Bone marrow (tissue), 2 donors: ENCODE results near the gene SMCO4.

Source experiments
- DNase-seq, 2 donors: peaks; one replicate each; lab custom pipeline; 2025; lab: John Stamatoyannopoulos, UW

Gene SMCO4

DNA sequence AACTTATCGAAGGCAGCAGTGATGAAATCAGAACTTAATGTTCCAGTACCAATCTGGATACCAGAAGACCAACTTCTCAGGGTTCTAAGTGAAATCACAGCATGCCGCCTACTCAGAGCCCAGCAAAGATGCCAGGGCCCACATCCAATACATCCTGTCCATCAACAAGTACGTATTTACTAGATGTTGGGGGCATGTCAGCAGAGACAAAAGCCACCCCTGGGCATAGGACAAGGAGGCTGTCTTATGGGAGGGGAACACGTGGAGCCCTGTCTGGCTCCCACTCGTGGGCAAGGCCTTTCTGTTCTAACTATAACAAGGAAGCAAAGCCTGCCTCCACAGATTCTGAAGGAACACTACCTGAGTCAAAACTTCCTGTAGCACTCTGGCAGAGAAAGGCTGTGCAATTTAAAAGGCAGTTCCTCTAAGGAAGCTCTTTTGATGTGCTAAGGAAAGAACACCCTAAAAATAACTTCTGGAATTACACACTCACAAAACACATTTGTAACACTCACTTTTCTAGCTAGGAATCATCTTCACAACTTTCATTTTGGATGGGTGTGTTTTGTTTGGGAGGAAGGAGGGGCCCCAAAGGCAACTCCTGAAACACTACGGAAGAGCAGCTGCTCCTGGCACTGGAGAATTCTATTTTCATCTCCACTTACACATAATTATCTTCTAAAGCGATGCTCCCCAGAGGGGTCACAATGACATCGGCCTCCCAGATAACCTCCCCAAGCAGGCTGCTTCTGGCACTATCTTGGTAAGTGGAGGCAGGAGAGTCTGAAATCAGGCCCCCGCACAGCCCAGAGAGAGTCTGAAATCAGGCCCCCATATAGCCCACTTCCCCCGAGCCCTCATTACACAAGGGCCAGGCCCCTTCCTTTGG is 14.2 kb downstream of the SMCO4 start:
- no peak for DNase-seq

DNA sequence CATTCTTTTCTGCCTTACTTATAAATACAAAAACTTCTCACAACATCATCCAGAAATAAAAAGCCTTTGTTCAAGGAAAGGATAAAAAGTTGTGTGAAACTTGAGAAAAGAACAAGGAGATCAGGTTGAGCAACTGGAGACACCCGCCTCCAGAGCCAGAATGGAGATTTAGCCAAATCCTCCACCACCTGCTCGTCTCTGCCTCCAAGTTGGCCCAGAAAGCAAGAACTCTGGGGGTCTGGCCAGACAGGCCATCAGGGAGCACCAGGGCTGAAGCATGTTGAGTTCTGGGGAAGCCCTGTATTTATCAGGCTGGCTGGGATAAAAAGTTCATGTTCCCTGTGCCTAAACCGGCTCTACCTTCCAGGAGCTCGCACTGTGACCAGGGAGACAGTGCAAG is 14.9 kb downstream of the SMCO4 start:
- no peak for DNase-seq

DNA sequence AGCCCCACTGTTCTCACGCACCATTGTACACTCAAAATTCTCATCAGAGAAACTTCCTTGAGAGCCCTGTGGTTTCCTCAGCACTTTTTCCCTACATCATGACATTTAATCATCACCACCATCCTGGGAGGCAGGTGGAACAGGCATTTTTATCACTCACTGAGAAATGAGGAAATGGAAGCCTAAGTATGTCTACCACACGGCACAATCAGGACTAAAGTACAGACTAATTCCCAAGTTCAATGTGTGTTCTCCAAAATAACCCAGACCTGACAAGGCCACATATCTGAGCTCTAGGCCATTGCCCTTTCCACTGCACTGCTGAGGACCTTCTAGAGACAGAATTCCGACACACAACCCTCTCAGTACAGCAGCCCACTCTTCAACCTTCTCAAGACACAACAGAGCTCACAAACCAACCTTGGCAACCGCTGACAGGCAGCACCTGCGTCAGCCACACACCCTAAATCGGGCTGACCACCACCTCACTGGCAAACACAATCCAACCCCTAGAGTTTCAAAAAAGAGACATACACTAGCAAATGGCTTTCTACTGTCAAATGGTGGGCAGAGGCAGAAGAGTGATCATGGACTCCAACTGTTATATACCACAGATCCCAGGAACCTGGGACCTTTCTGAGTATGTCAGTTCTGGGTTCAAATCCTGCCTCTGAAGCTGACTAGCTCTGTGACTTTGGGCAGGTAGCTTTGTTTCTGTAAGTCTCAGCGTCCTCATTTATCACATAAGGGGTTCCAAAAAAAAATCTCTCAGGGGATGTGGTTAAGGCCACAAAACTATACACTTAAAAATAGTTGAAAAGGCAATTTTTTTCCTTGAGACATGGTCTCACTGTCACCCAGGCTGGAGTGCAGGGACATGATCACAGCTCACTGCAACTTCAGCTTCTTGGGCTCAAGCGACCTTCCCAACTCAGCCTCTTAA is 16.3 kb downstream of the SMCO4 start:
- no peak for DNase-seq

DNA sequence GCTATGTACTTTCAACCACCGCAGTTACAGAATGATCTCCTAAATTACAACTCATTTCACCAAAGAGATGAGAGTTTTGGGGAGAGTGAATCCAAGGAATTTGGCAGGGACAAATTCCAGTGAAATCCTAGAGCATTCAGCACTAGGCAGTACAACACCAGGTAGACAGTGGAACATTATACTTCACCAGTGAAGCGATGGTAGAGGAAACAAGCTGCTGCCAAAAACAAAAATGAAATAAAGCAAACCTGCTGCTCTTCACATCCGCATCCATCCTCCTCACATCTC is 16.9 kb downstream of the SMCO4 start:
- DNase-seq = no peak

DNA sequence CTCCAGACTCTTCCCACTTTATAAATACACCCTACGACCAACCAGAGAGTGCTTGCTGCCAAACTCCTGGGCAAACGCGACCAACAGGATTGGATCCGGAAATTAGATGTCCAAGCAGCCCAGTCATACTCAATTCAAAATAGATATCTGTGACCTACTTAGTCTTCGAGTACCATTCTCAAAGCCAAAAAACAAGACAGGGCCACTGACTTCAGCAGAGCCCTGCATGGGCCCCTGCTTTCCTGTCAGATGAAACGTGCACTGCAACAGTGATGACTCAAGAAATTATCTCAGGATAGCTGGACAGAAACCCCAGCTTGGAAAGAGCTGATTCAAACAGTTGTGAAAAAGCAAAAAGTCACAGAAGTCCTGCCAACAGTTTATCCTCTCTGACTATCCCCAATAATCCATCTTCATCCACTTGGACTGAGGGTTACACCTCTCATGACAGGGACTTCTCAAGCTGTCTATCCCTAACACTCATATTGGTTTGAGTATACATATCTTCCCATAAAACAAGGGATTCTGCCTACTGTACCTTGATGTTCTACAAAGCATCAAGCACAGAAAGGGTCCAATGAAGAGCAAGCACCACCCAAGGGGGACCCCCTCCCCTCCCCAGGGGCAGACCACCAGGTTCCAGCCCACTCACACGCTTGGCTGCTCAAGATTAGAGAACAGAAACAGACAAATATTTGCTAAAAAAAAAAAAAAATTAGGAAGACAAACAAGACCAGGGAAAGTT is 17.4 kb downstream of the SMCO4 start:
- no peak for DNase-seq

DNA sequence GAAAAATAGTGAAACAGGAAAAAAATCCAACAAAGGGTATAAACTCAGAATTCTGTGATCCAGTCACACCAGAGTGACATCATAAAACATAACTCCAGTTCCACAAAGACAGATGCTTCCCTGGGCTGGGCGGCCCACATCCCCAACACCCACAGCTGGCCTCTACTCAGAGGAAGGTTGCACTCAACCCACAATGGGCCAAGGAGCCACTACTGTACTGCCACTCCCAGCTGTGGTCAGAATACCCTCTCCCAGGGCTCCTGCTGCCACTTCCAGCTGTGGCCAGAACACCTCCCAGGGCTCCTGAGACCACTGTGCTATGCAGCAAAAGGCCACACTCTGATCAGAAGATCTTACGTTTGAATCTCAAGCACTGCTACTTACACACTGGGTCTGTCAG is 18.3 kb downstream of the SMCO4 start:
- no peak for DNase-seq

DNA sequence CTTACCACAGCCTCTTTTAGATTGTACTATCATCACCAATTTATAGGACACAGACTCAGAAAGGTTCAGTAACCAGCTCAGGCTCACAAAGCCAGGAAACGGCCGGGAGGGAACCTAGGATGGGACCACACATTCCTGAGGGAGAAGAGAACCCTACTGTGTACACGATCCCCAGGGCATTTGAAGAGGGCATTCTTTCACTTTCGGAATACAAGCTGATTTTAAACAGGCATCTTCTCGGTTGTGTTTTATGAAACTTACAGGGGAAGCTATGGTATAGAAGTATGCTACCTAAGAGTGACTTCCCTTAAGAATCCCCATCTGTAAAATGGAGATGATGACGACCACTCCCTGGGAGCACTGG is 19.0 kb downstream of the SMCO4 start:
- DNase-seq = no peak

DNA sequence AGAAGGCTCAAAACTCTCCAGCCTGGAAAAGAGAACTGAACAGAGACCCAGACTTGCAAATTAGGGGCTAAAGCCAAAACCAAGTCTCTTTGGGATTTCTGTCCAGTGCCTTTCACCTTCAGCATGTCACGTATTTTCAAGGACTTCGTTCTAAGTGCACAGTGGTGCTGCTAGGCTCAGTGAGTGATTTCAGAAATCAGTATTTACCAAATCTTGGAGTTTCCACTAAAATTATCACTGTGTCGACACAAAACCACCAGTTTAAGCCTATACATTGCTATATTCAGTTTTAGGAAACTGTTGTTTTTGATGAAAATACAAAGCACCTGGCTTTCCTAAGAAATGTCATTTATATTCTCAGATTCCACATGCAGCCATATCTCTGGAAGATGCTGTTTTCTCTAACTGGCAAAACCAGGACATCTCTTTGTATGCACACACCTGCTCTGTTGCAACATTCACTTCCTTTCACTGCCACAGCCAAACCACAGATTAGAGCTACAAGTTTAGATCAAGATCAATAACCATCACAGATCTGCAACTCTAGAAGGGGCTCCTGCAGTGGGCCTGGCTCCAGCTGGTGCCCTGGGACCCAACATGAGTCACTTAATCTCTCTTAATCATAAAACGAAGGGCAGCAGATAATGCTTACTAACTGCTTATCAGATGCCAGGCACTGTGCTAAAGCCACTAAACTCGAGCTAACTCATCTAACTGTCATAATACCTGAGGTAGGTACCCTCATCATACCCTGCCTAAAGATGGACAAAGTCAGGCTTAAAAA is 22.3 kb downstream of the SMCO4 start:
- no peak for DNase-seq

DNA sequence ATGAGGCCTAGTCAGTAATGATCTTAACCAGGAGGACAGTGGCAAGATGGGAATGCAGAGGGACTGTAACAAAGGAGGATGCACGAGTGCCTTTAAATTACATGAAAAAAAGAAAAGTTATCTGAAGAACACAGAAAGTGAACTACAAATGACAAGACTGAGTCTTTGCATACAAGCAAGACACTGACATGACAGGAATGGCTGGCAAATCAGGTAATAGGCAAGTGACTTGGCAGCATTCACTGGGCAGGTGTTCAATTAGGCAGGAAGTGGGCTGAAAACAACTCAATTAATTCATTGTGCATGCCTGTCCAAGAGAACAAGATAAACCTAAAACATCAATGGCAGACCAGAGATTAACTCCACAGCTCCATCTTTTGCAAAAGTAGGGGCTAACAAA is 24.0 kb downstream of the SMCO4 start:
- no peak for DNase-seq

DNA sequence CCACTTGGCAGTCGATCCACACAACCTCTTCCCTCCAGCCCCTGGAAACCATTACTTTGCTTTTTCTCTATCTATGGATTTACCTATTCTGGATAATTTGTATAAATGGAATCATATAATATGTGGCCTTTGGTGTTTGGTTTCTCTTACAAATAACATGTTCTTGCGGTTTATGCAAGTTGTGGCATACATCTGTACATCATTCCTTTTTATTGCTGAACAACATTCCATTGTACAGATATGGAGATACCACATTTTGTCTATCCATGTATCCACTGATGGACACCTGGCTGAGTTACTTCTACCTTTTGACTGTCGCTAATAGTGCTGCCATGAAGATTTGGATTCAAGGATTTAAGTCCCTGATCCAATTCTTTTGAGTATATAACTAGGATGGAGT is 25.1 kb downstream of the SMCO4 start:
- no peak for DNase-seq

DNA sequence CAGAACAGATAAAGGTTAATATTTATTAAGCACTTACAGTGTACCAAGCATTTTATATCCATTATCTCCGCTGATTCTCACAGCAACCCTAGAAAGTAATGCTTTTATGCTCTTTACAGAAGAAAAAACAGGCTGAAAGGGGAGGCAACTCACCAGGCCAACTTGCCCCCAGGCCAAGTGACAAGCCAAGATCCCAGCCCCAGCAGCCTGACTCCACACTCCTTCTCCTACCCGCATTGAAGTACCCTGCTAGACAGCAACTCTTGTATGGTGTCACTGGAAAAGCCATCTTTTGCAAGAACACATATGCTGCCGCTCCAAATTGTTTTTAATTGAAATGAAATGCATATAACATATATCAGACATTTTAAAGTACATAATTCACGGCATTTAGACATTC is 25.6 kb downstream of the SMCO4 start:
- DNase-seq = no peak

DNA sequence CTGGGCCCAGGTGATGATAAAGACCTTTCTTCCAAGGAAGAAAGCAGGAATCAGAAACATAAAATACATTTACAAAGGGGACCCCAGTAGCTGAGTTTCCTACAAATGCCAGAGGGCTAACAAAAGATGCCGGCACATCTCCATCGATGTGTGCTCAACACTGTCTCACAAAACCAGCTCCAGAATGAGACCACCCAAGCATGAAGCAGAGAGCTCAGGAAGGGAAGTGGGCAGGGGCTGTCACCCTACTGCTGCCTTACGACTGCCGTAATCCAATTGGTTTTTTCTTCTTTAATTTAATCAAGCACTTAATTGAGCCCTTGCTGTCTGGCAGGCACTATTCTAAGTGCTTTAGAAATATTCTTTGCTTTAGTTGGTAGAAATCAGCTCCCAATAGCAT is 26.1 kb downstream of the SMCO4 start:
- no peak for DNase-seq

DNA sequence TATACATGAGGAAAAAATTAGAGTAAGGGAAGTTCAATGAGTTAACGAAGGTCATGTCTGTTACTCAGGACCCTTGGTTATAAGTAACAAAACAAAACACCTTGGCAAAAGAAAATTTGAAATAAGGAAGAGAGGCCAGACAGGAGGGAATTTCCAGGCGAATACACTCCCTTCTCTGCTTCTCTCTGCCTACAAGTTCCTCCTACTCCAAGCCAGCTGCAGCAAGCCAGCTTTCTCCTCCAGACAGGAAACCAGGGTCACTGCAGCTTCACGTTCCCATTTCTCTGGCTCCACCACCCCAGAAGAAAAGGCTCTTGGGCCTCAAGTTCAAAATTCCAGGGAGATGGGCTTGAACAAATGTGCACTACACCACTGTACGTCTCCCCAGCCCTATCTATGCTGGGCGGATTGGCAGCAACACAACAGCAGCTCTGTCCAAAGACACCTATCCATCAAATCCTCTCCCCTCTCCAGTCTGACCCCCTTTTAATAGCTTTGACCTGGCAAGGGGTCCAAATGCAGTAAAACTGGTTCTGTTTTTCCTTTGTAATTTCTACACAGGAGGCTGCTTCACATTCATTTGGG is 27.7 kb downstream of the SMCO4 start:
- DNase-seq = no peak

DNA sequence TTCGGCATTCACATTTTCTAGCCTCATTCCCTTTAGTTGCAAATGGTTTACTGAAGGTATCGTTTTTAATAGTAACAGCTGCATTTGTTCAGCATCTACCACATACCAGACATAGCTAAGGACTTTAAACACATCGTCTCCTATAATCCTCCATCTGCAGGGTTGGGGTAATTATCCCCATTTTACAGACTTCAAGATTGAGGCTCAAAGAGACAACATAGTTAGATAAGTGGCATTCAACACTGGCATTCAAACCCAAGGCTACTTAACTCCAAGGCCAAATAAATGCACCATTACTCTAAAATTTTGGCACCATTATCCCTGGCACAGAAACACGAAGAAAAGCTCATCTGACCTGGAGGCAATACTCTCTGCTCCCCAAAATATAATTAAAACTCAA is 28.5 kb downstream of the SMCO4 start:
- no peak for DNase-seq

DNA sequence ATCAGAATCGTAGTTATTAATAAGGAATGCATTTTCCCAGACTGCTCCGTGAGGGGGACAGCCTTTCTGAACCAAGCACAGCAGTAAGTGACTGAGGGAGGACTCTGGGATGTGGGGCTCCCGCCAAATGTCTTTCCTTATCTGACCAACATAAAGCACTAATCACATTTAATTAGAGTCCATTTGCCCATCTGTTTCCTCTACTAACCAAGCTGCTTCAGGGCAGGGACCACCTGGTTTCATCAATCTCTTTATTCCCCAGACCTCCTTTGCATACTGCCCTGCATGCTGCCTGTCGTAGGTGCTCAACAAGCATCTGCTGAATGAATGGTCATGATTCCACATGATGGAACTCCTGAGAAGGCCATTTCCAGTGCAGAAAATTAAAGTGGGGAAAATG is 29.4 kb downstream of the SMCO4 start:
- DNase-seq = no peak

DNA sequence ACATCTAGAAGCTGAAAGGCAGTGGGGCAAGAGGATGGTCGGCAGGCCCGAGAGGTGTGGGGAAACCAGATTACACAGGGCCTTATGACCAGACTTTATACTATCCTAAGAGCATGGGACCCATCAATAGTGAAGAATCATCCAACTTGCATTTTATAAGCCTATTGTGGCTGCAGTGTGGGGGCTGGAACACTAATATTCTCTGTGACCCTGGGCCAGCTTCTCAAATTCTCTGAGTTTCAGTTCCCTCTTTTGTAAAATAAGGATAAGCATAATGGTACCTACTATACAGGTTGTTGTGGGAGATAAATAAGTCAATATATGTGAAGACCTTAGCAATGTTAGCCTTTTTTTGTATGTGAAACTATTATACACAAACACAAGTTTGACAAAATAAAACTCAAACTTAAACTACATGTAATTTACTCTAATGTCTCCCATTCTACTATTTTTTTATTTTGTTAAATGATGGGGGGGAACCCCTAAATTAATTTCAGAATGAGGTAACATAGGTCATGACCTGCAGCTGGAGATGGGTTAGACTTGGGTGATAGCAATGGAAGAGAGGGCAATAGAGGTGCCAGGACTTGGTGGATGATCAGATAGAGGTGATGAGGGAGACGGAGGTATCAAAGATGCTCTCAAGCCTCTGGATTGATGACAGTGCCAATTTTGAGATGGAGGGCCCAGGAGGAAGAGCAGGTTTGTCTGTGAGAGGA is 30.1 kb downstream of the SMCO4 start:
- DNase-seq = no peak

DNA sequence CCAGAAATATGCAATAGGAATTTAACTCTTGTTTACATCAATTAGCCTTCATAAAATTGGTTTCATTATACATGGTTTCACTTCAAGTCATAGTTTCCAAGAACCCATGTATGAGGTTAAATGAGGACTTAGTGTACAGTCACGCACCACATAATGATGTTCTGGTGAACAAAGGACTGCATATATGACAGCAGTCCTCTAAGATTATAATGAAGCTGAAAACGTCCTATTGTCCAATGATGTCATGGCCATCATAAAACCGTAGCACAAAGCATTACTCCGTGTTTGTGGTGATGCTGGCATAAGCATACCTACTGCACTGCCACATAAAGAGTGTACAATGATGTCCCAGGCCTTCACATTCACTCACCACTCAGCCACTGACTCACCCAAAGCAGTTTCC is 31.1 kb downstream of the SMCO4 start:
- no peak for DNase-seq

DNA sequence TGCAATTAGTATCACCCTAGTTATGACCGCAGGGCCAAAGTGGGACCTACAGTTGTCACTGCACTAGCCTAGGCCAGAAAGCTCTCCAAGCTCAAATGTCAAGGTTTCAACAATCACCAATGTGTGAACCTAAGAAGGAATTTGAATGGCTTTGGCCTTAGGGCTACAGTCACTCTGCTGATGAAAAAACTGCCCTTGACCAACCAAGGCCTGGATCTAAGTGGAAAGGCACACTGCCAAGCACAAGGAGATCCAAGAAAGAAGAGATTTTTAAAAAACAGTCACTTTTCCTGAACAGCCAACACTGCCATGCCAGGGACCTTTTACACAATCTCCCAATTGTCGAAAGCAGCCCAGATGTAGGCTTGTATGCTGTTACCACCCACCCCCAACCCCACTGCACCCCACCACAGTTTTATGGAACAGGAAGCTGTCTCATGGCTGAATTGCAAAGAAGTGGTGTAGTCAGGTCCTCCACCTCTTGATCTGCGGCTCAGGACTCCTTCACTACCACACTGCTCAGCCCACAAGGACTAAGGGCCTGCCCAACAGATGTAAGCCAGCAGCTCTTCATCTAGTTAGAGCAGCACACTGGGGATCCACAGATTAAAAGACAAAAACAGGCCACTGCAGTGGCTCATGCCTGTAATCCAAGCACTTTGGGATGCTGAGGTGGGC is 32.9 kb downstream of the SMCO4 start:
- no peak for DNase-seq

DNA sequence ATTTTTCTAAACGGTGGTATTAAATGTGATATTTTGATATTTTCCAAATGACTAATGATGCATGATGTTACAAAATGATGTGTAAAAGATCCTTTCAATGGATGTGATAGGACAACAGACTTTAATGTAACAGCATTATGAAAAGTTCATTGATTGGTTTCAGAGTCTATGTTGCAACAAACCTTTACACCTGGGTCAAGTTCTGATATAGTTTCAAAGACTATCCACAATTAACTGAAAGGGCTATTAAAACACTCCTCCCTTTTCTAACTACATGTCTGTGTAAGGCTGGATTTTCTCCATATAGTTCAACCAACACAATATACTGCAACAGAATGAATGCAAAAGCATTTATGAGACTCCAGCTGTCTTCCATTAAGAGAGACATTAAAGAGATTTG is 35.7 kb downstream of the SMCO4 start:
- DNase-seq = no peak

DNA sequence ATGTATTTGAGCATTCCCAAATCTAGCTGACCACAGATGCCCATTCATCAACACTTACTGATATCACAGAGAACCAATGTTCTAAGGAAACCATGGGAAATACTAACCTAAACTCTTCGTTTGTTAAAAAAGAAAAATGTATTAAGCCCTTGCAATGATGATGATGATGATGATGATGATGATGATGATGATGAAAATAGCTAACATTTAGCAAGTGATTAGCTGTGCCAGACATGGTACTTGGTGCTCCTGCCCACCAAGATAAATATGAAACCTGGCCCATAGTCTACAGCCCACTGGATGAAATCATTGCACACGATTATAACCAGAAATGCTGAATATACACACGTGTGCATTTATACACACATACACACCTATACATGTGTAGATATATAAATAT is 37.5 kb downstream of the SMCO4 start:
- no peak for DNase-seq
